IPS-20b (cell line): ENCODE results near the gene NUP210L.
A peak's percentile ranks its signal among the peaks of the same experiment; 100 is the strongest.

Source experiments
- H3K27ac ChIP-seq: one replicate; pipeline ENCODE4 v1.5.1; 2013; ENCODE audit warnings: low read length
- H3K27me3 ChIP-seq: 2 replicates; pipeline ENCODE4 v1.6.1; 2013; ENCODE audit warnings: mild to moderate bottlenecking, low read length, inconsistent platforms; ENCODE audit not compliant: insufficient read depth
- H3K36me3 ChIP-seq: 2 replicates; pipeline ENCODE4 v1.6.1; 2013; ENCODE audit warnings: low read depth, mild to moderate bottlenecking, inconsistent platforms, low read length, moderate library complexity; ENCODE audit not compliant: insufficient read depth
- H3K4me1 ChIP-seq: 2 replicates; pipeline ENCODE4 v1.6.1; 2013; ENCODE audit warnings: mild to moderate bottlenecking, control low read depth, inconsistent platforms, low read length, moderate library complexity; ENCODE audit not compliant: insufficient read depth
- H3K4me3 ChIP-seq: 2 replicates; pipeline ENCODE4 v1.5.1; 2013; ENCODE audit warnings: mild to moderate bottlenecking, low read length, inconsistent platforms
- H3K9ac ChIP-seq: 2 replicates; pipeline ENCODE4 v1.6.1; 2013; ENCODE audit warnings: low read depth, mild to moderate bottlenecking, inconsistent platforms, low read length, moderate library complexity
- H3K9me3 ChIP-seq: 2 replicates; pipeline ENCODE4 v1.6.1; 2013; ENCODE audit warnings: mild to moderate bottlenecking, low read depth, low read length, inconsistent platforms; ENCODE audit not compliant: insufficient read depth

The NUP210L gene

DNA sequence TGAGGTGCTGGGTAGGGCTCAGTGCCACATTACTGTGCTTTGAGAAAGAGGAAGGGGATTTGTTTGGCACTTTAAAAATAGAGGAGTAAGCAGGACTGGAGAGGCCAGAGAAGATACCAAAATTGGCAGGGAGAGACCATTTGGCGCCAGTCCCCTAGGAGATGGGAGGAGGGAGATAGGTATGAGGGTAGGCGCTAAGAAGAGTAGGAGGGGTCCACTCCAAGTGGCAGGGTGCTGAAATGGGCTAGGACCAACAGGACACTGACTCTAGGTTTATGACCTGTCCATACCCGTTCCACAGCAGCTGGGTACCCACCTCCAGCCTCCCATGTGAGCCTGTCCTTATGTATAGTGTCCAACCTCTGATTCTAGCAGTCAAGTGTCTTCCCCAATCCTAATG lies 195.4 kb downstream of the NUP210L start:
- Histone ChIP-seq H3K4me3 (peak overlapping the region; percentile 44; the same call in 1 of the 2 replicates), H3K9me3 (no peaks in the 10 kb centered on the region), H3K4me1 (peaks cover 20% of the 10 kb centered on the region), H3K27ac (no peak overlapping the region), H3K9ac (peak overlapping the region; percentile 46; the same call in 1 of the 2 replicates), H3K36me3 (peaks cover 32% of the 10 kb centered on the region), H3K27me3 (no peaks in the 10 kb centered on the region)

DNA sequence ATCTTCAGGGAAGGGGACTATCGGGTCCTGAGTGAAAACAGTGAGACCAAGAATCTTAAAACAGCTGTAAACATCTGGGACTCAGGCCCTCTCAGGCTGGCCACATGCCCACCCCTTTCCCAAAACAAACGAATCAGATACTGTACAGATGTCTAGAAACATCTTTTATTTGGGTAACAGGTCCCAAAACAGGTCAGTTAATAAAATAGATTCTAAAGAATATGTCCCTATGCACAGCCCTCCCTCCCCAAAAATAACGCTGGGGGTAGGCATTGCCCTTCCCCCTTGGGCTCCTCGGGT lies 196.0 kb downstream of the NUP210L start:
- Histone ChIP-seq H3K4me3 (peak overlapping the region; percentile 44; the same call in 1 of the 2 replicates), H3K4me1 (peaks cover 20% of the 10 kb centered on the region), H3K9ac (peak overlapping the region; percentile 46; the same call in 1 of the 2 replicates), H3K9me3 (no peaks in the 10 kb centered on the region), H3K36me3 (peaks cover 38% of the 10 kb centered on the region), H3K27ac (peak overlapping the region; percentile 2), H3K27me3 (no peaks in the 10 kb centered on the region)

DNA sequence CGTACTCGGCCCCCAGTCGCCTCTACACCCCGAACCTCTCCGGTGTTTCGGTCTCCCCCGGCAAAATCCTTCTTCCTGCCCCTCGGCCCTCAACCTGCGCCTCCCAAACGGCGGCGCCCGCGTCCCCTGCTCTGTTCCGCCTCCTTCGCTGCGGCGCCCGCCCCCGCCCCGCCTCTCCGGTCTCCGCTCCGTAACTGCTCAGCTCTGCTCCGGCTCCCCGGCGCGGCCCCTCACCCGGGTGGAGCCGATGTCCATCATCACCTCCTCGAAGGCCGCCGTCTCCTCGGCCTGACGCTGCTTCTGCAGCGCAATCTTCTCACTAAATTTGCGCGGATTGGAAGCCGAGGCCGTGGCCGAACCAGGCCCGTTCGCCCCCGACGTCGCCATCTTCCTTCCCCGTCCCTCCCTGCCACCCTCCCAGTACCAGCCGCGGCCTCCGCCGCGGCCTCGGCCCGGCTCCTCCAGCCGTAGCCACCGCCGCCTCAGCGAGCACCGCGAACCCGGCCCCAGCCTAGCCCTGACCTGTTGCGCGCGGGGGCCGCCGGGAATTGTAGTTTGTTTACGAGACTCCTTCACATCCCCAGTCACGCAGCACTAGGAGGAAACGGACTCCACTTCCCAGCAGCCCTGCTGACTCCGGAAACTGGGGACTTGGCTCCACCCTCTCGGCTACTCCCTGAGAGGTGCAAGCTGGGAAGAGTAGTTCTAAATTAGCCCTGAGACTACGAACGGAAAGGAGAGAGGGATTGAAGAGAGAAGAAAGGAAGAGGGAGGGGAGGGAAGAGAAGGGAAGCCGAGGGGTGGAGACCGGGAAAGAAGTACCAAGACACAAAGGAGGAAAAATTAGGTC lies 196.5 kb downstream of the NUP210L start, which contains the start of gene CRTC2:
CRTC2 (minus strand) TSS at position 502 of the 850 bp plus-strand sequence; CDS start at position 387, 115 bp downstream.
- H3K9ac ChIP-seq, result peak within 1 kb of the TSS; percentile 91
- H3K4me3 ChIP-seq, result peak within 1 kb of the TSS; percentile 91
- peaks cover 20% of the 10 kb centered on the region for H3K4me1 ChIP-seq
- H3K27me3 ChIP-seq, result no peaks in the 10 kb centered on the region
- no peaks in the 10 kb centered on the region for H3K9me3 ChIP-seq
- peak within 1 kb of the TSS; percentile 23 for H3K27ac ChIP-seq
- H3K36me3 ChIP-seq, result peaks cover 43% of the 10 kb centered on the region

GRCh38 chr1:153957744-153958110 lies 197.1 kb downstream of the NUP210L start:
- peaks cover 45% of the 10 kb centered on the region for H3K36me3 ChIP-seq
- H3K4me1 ChIP-seq, result peaks cover 20% of the 10 kb centered on the region
- H3K27ac ChIP-seq, result peak overlapping the region; percentile 23
- peak overlapping the region; percentile 91 for H3K9ac ChIP-seq
- H3K9me3 ChIP-seq, result no peaks in the 10 kb centered on the region
- H3K27me3 ChIP-seq, result no peaks in the 10 kb centered on the region
- peak overlapping the region; percentile 91 for H3K4me3 ChIP-seq

GRCh38 chr1:153956997-153957715 lies 197.7 kb downstream of the NUP210L start:
- H3K36me3 ChIP-seq, result peaks cover 51% of the 10 kb centered on the region
- H3K27ac ChIP-seq, result peak overlapping the region; percentile 23
- no peaks in the 10 kb centered on the region for H3K27me3 ChIP-seq
- H3K9ac ChIP-seq, result peak overlapping the region; percentile 91
- H3K9me3 ChIP-seq, result no peaks in the 10 kb centered on the region
- peaks cover 20% of the 10 kb centered on the region for H3K4me1 ChIP-seq
- H3K4me3 ChIP-seq, result peak overlapping the region; percentile 91

DNA sequence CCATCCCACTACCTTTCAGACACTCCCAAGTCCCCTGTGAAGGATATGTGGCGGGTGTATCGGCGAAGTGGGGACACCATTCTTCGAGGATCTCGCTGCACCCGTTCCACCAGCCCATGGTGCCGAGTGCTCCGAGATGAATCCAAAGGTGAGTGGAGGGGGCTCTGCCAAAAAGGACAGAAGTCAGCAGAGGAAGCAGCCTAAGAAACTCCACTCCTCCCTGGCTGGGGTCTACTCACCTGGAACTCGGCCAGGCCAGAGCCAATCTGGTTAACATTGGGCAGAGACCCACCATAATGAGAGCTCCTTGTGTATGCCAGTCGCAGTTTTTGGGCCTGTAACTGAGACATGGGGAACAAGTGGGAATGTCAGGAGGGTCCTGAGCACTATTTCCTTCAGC lies 200.0 kb downstream of the NUP210L start:
- Histone ChIP-seq H3K27me3 (no peaks in the 10 kb centered on the region), H3K27ac (no peak overlapping the region), H3K36me3 (peaks cover 51% of the 10 kb centered on the region), H3K9me3 (no peaks in the 10 kb centered on the region), H3K4me3 (no peak overlapping the region), H3K9ac (no peak overlapping the region), H3K4me1 (peaks cover 12% of the 10 kb centered on the region)

- Histone ChIP-seq H3K9me3 (no peaks in the 10 kb centered on the region), H3K36me3 (peaks cover 49% of the 10 kb centered on the region), H3K4me1 (peaks cover 9% of the 10 kb centered on the region), H3K4me3 (no peak overlapping the region), H3K9ac (no peak overlapping the region), H3K27me3 (no peaks in the 10 kb centered on the region), H3K27ac (no peak overlapping the region)
Observed at GRCh38 chr1:153953859-153954365, 201.0 kb downstream of the NUP210L start.

DNA sequence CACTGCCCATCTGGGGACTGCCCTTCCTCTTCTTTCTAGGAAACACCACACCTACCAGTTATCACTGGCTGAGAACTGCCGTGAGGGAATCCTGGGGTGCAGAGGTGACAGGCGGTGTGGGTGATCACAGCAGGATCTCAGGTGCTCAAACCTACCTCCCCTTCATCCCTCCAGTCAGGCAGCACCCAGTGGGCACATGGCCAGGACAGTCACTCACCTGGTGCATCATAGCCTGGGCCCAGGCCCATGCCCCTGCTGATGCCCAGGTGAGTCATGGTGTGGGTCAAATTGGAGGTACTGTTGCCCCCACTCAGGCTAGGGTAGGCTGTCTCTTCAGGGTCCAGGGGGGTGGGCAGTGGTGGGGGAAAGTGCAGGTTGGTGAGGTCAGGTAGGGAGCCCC lies 203.1 kb downstream of the NUP210L start:
- peaks cover 3% of the 10 kb centered on the region for H3K4me1 ChIP-seq
- H3K9ac ChIP-seq, result no peak overlapping the region
- H3K4me3 ChIP-seq, result no peak overlapping the region
- no peaks in the 10 kb centered on the region for H3K27me3 ChIP-seq
- H3K9me3 ChIP-seq, result no peaks in the 10 kb centered on the region
- H3K27ac ChIP-seq, result no peak overlapping the region
- H3K36me3 ChIP-seq, result peaks cover 67% of the 10 kb centered on the region

DNA sequence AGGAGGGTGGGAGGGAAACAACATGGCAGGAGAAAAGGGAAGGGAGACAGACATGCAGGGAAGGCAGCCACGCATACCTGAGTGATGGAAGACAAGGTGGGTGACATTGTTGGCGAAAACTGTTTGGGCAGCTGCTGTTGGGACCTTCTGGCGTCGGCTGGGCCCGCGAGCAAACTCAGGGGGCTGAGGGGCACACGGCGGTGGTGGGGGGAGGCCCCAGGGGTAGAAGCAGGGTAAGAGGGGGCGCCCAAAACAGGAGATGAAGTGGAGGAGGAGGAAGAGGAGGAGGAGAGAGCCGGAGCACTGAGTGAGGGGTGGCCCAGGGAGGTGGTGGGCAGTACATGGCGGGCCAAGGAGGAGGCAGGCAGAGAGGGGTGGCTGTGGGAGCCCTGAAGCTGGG lies 203.7 kb downstream of the NUP210L start:
- H3K4me1 ChIP-seq, result no peaks in the 10 kb centered on the region
- no peak overlapping the region for H3K27ac ChIP-seq
- H3K9ac ChIP-seq, result no peak overlapping the region
- H3K9me3 ChIP-seq, result no peaks in the 10 kb centered on the region
- no peak overlapping the region for H3K4me3 ChIP-seq
- H3K27me3 ChIP-seq, result no peaks in the 10 kb centered on the region
- H3K36me3 ChIP-seq, result peaks cover 67% of the 10 kb centered on the region

GRCh38 chr1:153946622-153947241 lies 208.1 kb downstream of the NUP210L start, which contains the start of gene DENND4B:
DENND4B (minus strand) TSS chr1:153946718; CDS start chr1:153944374, 2,344 bp downstream.
- no peaks in the 10 kb centered on the region for H3K9me3 ChIP-seq
- H3K9ac ChIP-seq, result peak within 1 kb of the TSS; percentile 77
- no peaks in the 10 kb centered on the region for H3K4me1 ChIP-seq
- H3K27me3 ChIP-seq, result no peaks in the 10 kb centered on the region
- peaks cover 61% of the 10 kb centered on the region for H3K36me3 ChIP-seq
- H3K27ac ChIP-seq, result peak within 1 kb of the TSS; percentile 55
- H3K4me3 ChIP-seq, result peak within 1 kb of the TSS; percentile 76

GRCh38 chr1:153945795-153946621 lies 208.9 kb downstream of the NUP210L start:
- Histone ChIP-seq H3K4me1 (no peaks in the 10 kb centered on the region), H3K9me3 (no peaks in the 10 kb centered on the region), H3K36me3 (peaks cover 60% of the 10 kb centered on the region), H3K27ac (peak overlapping the region; percentile 55), H3K9ac (peak overlapping the region; percentile 77), H3K27me3 (no peaks in the 10 kb centered on the region), H3K4me3 (peak overlapping the region; percentile 76)
